Measurements from ENCODE around the gene RPL18A.

The RPL18A gene

GRCh38 chr19:17841810-17842662 is 17.7 kb upstream of the RPL18A start:
- in situ Hi-C loops (cut with HindIII; ENCODE audit: low sequenced_read_pairs) = no loop called here
- DNase-seq (ENCODE audit: low read depth, low spot score) = peak; percentile 82
- no peak for TF ChIP-seq CTCF (IDR thresholded peaks at IDR 0.05; ENCODE audit: low read depth, low read length)
- H3K4me3 ChIP-seq (ENCODE audit: low read depth, low read length) = peak overlapping the region; percentile 26

GRCh38 chr19:17842663-17843291 is 16.9 kb upstream of the RPL18A start:
- in situ Hi-C loops (cut with HindIII; ENCODE audit: low sequenced_read_pairs) = no loop called here
- no peak for TF ChIP-seq CTCF (IDR thresholded peaks at IDR 0.05; ENCODE audit: low read depth, low read length)
- peak overlapping the region; percentile 18 for H3K4me3 ChIP-seq (ENCODE audit: low read depth, low read length)
- DNase-seq (ENCODE audit: low read depth, low spot score) = no peak

- TF ChIP-seq CTCF (IDR thresholded peaks at IDR 0.05; ENCODE audit: low read depth, low read length) = no peak
- in situ Hi-C loops (cut with HindIII; ENCODE audit: low sequenced_read_pairs) = no loop called here
- DNase-seq (ENCODE audit: low read depth, low spot score) = no peak
- no peak overlapping the region for H3K4me3 ChIP-seq (ENCODE audit: low read depth, low read length)
Measured at GRCh38 chr19:17843292-17843827, 16.4 kb upstream of the RPL18A start.

- DNase-seq (ENCODE audit: low read depth, low spot score) = no peak
- no peak for TF ChIP-seq CTCF (IDR thresholded peaks at IDR 0.05; ENCODE audit: low read depth, low read length)
- H3K4me3 ChIP-seq (ENCODE audit: low read depth, low read length) = no peak overlapping the region
- in situ Hi-C loops (cut with HindIII; ENCODE audit: low sequenced_read_pairs) = no loop called here
Measured at GRCh38 chr19:17843908-17844490, 15.7 kb upstream of the RPL18A start.

- DNase-seq (ENCODE audit: low read depth, low spot score) = no peak
- in situ Hi-C loops (cut with HindIII; ENCODE audit: low sequenced_read_pairs) = no loop called here
- no peak overlapping the region for H3K4me3 ChIP-seq (ENCODE audit: low read depth, low read length)
- TF ChIP-seq CTCF (IDR thresholded peaks at IDR 0.05; ENCODE audit: low read depth, low read length) = no peak
Measured at GRCh38 chr19:17846146-17846545, 13.6 kb upstream of the RPL18A start.

- peak; percentile 56 for DNase-seq (ENCODE audit: low read depth, low spot score)
- in situ Hi-C loops (cut with HindIII; ENCODE audit: low sequenced_read_pairs) = no loop called here
Measured at GRCh38 chr19:17847538-17848366, 12.0 kb upstream of the RPL18A start, which contains the start of gene JAK3. Gene JAK3 (minus strand): TSS chr19:17847982. CDS start chr19:17844417, 3,565 bp downstream.

More at GRCh38 chr19:17847538-17848366, 12.0 kb upstream of the RPL18A start, which contains the start of gene JAK3:
- peak within 1 kb of the TSS; percentile 27 for H3K4me3 ChIP-seq (ENCODE audit: low read depth, low read length)
- TF ChIP-seq CTCF (IDR thresholded peaks at IDR 0.05; ENCODE audit: low read depth, low read length) = no peak
